Measurements from ENCODE around the gene SMAD2.

DNA sequence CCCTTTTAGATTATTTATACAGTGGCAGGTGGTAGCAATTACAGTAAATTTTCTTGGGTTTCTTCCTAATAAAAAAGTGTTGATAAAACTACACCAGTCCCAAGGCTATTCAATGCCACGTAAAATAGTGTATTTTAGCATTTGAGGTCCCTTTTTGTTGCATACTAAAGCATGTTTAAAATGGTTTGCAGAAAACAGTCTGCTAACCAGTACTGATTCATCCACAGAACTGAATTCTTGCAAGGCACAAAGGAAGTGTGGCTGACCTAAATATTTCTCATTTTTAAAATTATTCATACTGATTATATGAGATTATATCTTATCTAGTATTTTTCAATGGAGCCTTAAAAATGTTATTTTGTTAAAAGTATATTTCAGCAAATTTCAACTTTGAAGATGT lies 98.1 kb downstream of the SMAD2 start:
- TF ChIP-seq, protein P1, sequence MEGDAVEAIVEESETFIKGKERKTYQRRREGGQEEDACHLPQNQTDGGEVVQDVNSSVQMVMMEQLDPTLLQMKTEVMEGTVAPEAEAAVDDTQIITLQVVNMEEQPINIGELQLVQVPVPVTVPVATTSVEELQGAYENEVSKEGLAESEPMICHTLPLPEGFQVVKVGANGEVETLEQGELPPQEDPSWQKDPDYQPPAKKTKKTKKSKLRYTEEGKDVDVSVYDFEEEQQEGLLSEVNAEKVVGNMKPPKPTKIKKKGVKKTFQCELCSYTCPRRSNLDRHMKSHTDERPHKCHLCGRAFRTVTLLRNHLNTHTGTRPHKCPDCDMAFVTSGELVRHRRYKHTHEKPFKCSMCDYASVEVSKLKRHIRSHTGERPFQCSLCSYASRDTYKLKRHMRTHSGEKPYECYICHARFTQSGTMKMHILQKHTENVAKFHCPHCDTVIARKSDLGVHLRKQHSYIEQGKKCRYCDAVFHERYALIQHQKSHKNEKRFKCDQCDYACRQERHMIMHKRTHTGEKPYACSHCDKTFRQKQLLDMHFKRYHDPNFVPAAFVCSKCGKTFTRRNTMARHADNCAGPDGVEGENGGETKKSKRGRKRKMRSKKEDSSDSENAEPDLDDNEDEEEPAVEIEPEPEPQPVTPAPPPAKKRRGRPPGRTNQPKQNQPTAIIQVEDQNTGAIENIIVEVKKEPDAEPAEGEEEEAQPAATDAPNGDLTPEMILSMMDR (IDR thresholded peaks at IDR 0.05): no peak
- TF ChIP-seq POLR2A (IDR thresholded peaks at IDR 0.05): no peak

Measured in heart left ventricle (tissue), 13 donors.